ENCODE data around the gene GJC2. TPM values are rescaled to one million over a fixed set of nuclear protein-coding genes. Genes with fewer than 3 reads are reported as not detected.

GJC2 gene
- total RNA-seq, 1 experiment from 2014 or later: 0.76 TPM

DNA sequence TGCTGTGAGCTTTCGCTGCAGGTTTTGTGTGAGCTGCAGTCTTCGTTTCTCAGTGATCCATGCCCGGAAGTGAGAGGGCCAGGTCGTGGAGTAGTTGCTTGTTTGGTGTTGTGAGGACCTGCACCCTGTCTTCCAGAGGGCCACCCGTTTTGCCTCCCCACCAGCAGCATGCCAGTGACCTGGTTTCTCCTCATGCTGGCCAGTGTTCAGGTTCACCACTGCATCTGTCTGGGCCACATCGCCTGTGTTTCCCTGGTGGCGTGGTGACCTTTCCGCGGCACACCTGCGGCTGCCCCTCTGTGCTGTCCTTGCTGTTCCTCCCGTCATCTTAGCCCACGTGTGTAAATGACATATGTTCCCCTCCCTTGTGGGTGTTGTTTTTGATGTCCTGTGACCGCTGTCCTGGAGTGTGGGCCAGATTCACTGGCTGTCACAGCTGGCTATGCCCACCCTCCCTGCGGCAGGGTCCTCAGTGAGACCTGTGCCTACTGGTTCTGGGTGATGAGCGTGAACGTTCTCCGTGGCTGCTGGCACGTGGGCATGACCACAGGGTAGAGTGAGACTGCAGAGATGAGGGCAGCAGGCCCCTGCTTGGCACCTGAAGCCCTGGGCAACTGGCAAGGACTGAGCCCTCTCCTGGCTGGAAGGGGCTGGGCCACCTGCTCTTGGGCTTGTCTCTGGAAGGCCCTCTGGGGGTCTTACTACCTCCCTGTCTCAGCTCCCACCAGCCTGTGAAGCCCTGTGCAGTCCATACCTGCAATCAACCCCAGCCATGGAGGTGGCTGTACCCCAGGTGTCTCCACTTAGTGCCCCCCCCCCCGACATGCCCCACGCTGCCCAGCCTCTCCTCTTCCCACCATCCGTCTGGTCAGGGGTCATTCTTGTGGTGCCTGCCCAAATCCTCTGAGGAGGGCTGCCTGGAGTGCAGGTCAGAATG is 23.1 kb downstream of the GJC2 start:
- no peaks in the 10 kb centered on the region for H3K9me3 ChIP-seq (ENCODE audit: control insufficient read depth in 1 of 2, insufficient read depth in 1 of 2, low read depth in 1 of 2, low read length in 2 of 2)
- ATAC-seq (no peak), DNase-seq (ENCODE audit: low read depth, low spot score) (no peak)
- no peaks in the 10 kb centered on the region for H3K36me3 ChIP-seq (ENCODE audit: control insufficient read depth in 1 of 2, insufficient read depth in 2 of 2, low read length in 2 of 2)
- H3K79me2 ChIP-seq (ENCODE audit: insufficient read depth, low read length): peaks cover 15% of the 10 kb centered on the region; the same call in 1 of the 2 replicates
- no TSS peak for BruUV-seq (replicated peaks)
- no peak overlapping the region; the same call in 1 of the 2 replicates for H3K27ac ChIP-seq (ENCODE audit: low read depth, low read length)
- POLR2A ChIA-PET: interaction anchor here (0.6 to 1.7 kb wide), 2 partner anchors 8 to 174 kb away, joined by 3 to 12 read pairs; partner anchors contain the start of gene IBA57
- H2AFZ ChIP-seq (ENCODE audit: low read depth, low read length, poor library complexity, severe bottlenecking): no peak overlapping the region
- TF ChIP-seq, protein P1, sequence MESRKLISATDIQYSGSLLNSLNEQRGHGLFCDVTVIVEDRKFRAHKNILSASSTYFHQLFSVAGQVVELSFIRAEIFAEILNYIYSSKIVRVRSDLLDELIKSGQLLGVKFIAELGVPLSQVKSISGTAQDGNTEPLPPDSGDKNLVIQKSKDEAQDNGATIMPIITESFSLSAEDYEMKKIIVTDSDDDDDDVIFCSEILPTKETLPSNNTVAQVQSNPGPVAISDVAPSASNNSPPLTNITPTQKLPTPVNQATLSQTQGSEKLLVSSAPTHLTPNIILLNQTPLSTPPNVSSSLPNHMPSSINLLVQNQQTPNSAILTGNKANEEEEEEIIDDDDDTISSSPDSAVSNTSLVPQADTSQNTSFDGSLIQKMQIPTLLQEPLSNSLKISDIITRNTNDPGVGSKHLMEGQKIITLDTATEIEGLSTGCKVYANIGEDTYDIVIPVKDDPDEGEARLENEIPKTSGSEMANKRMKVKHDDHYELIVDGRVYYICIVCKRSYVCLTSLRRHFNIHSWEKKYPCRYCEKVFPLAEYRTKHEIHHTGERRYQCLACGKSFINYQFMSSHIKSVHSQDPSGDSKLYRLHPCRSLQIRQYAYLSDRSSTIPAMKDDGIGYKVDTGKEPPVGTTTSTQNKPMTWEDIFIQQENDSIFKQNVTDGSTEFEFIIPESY (IDR thresholded peaks at IDR 0.05; ENCODE audit: extremely low read depth, insufficient replicate concordance, low read length): no peak
- no peak for TF ChIP-seq EZH2phosphoT487 (IDR thresholded peaks at IDR 0.05; ENCODE audit: borderline replicate concordance)
- no peak for TF ChIP-seq CTCF (IDR thresholded peaks at IDR 0.05 in 2 of 3, conservative IDR thresholded peaks at IDR 0.05 in 1 of 3; ENCODE audit: borderline replicate concordance in 1 of 3, insufficient read depth in 1 of 3, low read depth in 2 of 3, low read length in 2 of 3)
- no peak for TF ChIP-seq POLR2AphosphoS5 (IDR thresholded peaks at IDR 0.05; ENCODE audit: low read depth, low read length)
- TF ChIP-seq YY1 (IDR thresholded peaks at IDR 0.05; ENCODE audit: extremely low read depth, insufficient replicate concordance, low read depth, low read length): no peak
- no peak for TF ChIP-seq RAD21 (IDR thresholded peaks at IDR 0.05; ENCODE audit: low read depth)
- no peak for TF ChIP-seq FOSL1 (IDR thresholded peaks at IDR 0.05; ENCODE audit: low read depth)
- TF ChIP-seq CBX3 (IDR thresholded peaks at IDR 0.05; ENCODE audit: low read depth): no peak
- no peak for TF ChIP-seq SRF (IDR thresholded peaks at IDR 0.05; ENCODE audit: low read depth)
- no peak for TF ChIP-seq ZFX (IDR thresholded peaks at IDR 0.05)
- TF ChIP-seq SP1 (IDR thresholded peaks at IDR 0.05; ENCODE audit: low read depth): no peak
- no peak for TF ChIP-seq CEBPB (IDR thresholded peaks at IDR 0.05; ENCODE audit: low read depth)
- no peak for TF ChIP-seq ELF1 (IDR thresholded peaks at IDR 0.05; ENCODE audit: borderline replicate concordance, low read depth)
- TF ChIP-seq, protein P2, sequence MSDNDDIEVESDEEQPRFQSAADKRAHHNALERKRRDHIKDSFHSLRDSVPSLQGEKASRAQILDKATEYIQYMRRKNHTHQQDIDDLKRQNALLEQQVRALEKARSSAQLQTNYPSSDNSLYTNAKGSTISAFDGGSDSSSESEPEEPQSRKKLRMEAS (IDR thresholded peaks at IDR 0.05): no peak
- no peak for TF ChIP-seq JUND (IDR thresholded peaks at IDR 0.05)
- H3K9me2 ChIP-seq (ENCODE audit: insufficient read depth): no peaks in the 10 kb centered on the region
- H4K20me1 ChIP-seq (ENCODE audit: insufficient read depth): no peaks in the 10 kb centered on the region
- H3K4me1 ChIP-seq (ENCODE audit: control insufficient read depth in 1 of 2, insufficient read depth in 2 of 2, low read length in 2 of 2): peaks cover 5 to 16% of the 10 kb centered on the region in 2 experiments
- no peaks in the 10 kb centered on the region for H3K27me3 ChIP-seq (ENCODE audit: insufficient read depth, low read length)
- CTCF ChIA-PET: interaction anchor here (0.6 to 1.7 kb wide), 2 partner anchors 8 to 42 kb away, joined by 3 to 10 read pairs; no protein-coding TSS in a partner anchor
- H3K4me3 ChIP-seq (replicated peaks in 1 of 2; ENCODE audit: low read depth in 1 of 2, low read length in 2 of 2): no peak overlapping the region
- no peak overlapping the region for H3K4me2 ChIP-seq (ENCODE audit: low read length)
- intact Hi-C loops (cut with micrococcal nuclease): no loop called here
- RAD21 ChIA-PET (ENCODE audit: low non-redundant PET in 1 of 2, low total read pairs in 2 of 2, uncharacterized antibody in 2 of 2, unreplicated experiment in 2 of 2): interaction anchor here in 1 of 2 experiments (1.5 kb wide), 1 partner anchor 8 kb away, joined by 4 read pairs; the partner anchor contains the start of gene IBA57
- H3K9ac ChIP-seq (ENCODE audit: low read length): peak overlapping the region; percentile 40; the same call in 1 of the 2 replicates

Data from HCT116 (cell line).